Activated CD8-positive, alpha-beta T cell treated with anti-CD3 and anti-CD28 coated beads for 36 hours (primary cell): ENCODE results near the gene BLM. TPM values are rescaled to one million over a fixed set of nuclear protein-coding genes. Genes with fewer than 3 reads are reported as not detected.

Experiments used
- ATAC-seq: fragments of 200-7000 bp; cut with Tn5 transposase; one replicate; pipeline ENCODE4 v1.10.0; 2021; ENCODE audit warnings: mild to moderate bottlenecking, moderate library complexity
- CTCF ChIA-PET: fragments of 350-600 bp; sonication (Branson Sonifier 250); formaldehyde crosslinking; loops from one replicate; lab custom pipeline; 2021; ENCODE audit warnings: antibody characterized with exemption; lab: Charles Lee
- POLR2A ChIA-PET: fragments of 350-600 bp; sonication (Branson Sonifier 250); formaldehyde crosslinking; loops from one replicate; lab custom pipeline; 2021; ENCODE audit warnings: antibody characterized with exemption; lab: Charles Lee
- DNase-seq: peaks from one replicate; pipeline ENCODE4 v3.0.0-alpha.2; 2020
- H3K27ac Mint-ChIP-seq: one replicate; pipeline ENCODE4 v1.8.0; 2021; ENCODE audit warnings: mild to moderate bottlenecking, mixed read lengths
- H3K27me3 Mint-ChIP-seq: one replicate; pipeline ENCODE4 v1.8.0; 2021; ENCODE audit warnings: mixed read lengths
- H3K36me3 Mint-ChIP-seq: one replicate; pipeline ENCODE4 v1.8.0; 2021; ENCODE audit warnings: low read depth, mixed read lengths
- H3K4me1 Mint-ChIP-seq: one replicate; pipeline ENCODE4 v1.8.0; 2021; ENCODE audit warnings: low read depth, mixed read lengths
- H3K4me3 Mint-ChIP-seq: one replicate; pipeline ENCODE4 v1.8.0; 2021; ENCODE audit warnings: mild to moderate bottlenecking, moderate library complexity, mixed read lengths
- H3K9me3 Mint-ChIP-seq: one replicate; pipeline ENCODE4 v1.8.0; 2021; ENCODE audit warnings: mixed read lengths
- intact Hi-C: fragments of 100-400 bp; cut with micrococcal nuclease; formaldehyde crosslinking; loops from one replicate; pipeline ENCODE4 v1.10.0; 2022
- total RNA-seq, 2 experiments: library from RNA; stranded (reverse); gene quantifications; one replicate each; pipeline ENCODE4 v1.2.3, GENCODE V29; 2021
- TF ChIP-seq, protein P1 (sequence below): fragments of 200-600 bp; IDR thresholded peaks from one replicate; pipeline ENCODE4 v1.8.0; 2022; ENCODE audit warnings: antibody characterized with exemption, mild to moderate bottlenecking

BLM gene
- total RNA-seq, 2 experiments from 2014 or later = 45.2 to 53.6 TPM

DNA sequence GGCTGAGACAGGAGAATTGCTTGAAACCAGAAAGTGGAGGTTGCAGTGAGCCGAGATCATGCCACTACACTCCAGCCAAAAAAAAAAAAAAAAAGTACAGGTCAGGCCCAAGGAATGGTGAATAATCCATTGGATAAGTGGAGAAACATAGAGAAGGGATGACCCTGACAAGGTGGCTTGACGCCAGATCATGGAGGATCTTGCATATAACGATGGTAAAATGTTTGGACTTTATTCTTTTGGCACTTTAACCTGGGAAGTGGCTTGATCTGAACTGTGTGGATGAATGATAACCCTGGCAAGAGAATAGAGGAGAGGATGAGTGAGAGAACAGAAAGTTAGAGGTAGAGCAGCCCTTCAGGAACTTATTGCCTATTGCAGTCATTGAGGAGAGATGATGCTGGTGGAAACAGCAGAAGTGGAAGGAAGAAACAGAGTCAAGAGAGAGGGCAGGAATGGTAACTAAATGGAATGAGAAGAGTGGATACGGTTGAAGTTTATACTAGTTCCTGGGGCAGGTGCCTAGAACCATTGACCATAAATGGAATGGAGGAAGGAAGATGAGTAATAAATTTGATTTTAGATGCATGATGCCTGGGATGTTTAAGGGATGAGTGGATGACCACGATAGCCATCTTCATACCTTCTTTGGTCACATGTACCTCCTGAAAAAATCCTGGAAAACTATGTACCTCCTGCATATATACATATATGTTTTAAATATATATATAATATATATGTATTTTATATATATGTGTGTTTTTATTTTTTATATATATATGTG, 57.8 kb downstream of the BLM start:
- DNase-seq (no peak), ATAC-seq (no peak)
- POLR2A ChIA-PET = no interaction called here
- CTCF ChIA-PET = interaction anchor here (2.2 to 3.4 kb wide), 2 partner anchors 111 kb away, joined by 7 to 11 read pairs; no protein-coding TSS in a partner anchor
- peaks cover 4% of the 10 kb centered on the region for H3K4me1 Mint-ChIP-seq
- TF ChIP-seq, protein P1, sequence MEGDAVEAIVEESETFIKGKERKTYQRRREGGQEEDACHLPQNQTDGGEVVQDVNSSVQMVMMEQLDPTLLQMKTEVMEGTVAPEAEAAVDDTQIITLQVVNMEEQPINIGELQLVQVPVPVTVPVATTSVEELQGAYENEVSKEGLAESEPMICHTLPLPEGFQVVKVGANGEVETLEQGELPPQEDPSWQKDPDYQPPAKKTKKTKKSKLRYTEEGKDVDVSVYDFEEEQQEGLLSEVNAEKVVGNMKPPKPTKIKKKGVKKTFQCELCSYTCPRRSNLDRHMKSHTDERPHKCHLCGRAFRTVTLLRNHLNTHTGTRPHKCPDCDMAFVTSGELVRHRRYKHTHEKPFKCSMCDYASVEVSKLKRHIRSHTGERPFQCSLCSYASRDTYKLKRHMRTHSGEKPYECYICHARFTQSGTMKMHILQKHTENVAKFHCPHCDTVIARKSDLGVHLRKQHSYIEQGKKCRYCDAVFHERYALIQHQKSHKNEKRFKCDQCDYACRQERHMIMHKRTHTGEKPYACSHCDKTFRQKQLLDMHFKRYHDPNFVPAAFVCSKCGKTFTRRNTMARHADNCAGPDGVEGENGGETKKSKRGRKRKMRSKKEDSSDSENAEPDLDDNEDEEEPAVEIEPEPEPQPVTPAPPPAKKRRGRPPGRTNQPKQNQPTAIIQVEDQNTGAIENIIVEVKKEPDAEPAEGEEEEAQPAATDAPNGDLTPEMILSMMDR = no peak
- no peak overlapping the region for H3K27ac Mint-ChIP-seq
- no peaks in the 10 kb centered on the region for H3K27me3 Mint-ChIP-seq
- H3K36me3 Mint-ChIP-seq = peaks cover 43% of the 10 kb centered on the region
- no peaks in the 10 kb centered on the region for H3K9me3 Mint-ChIP-seq
- intact Hi-C loops = no loop called here
- H3K4me3 Mint-ChIP-seq = no peak overlapping the region

DNA sequence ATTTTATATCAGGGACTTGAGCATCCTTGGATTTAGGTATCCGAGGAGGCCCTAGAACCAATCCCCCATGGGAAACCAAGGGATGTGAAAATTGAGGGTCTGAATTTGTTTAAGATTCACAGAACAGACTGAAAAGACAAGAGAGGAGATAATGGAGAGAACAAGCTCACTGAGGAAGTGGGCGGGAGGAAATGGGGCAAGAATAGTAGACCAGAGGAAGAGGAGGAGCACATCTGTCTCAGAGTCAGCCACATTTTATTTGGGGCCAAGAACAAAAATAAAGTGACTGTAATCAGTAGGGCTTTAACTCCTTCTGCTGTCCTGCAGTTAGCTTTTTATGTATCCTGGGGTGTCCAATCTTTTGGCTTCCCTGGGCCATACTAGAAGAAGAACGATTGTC, 63.8 kb downstream of the BLM start:
- TF ChIP-seq, protein P1 = no peak
- Mint-ChIP-seq H3K9me3 (no peaks in the 10 kb centered on the region), H3K4me1 (peaks cover 17% of the 10 kb centered on the region), H3K36me3 (peaks cover 52% of the 10 kb centered on the region), H3K4me3 (no peak overlapping the region), H3K27me3 (no peaks in the 10 kb centered on the region), H3K27ac (peak overlapping the region; percentile 69)
- ChIA-PET CTCF (interaction anchor here (0.9 to 2.0 kb wide), 2 partner anchors 122 to 150 kb away, joined by 3 to 7 read pairs; partner anchors contain the start of gene MAN2A2), POLR2A (interaction anchor here (0.6 to 1.4 kb wide), 2 partner anchors 9 to 77 kb away, joined by 3 to 5 read pairs; no protein-coding TSS in a partner anchor)
- ATAC-seq = peak; percentile 55
- peak; percentile 32 for DNase-seq
- intact Hi-C loops = no loop called here

DNA sequence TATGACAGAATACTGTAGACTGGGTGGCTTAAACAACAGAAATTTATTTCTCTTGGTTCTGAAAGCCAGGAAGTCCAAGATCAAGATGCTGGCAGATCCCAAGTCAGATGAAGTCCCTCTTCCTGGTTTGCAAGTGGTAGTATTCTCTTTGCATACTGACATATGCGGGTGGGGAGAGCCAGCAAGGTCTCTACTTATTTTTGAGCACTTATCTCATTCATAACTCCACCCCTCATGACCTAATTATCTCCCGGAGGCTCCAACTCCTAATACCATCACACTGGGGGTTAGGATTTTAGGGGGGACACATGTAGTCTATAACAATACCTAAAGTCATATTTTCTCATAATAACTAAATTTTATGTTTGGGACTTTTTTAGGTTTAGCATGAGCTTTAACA, 65.3 kb downstream of the BLM start:
- Mint-ChIP-seq H3K27me3 (no peaks in the 10 kb centered on the region), H3K9me3 (no peaks in the 10 kb centered on the region), H3K36me3 (peaks cover 50% of the 10 kb centered on the region), H3K4me1 (peaks cover 17% of the 10 kb centered on the region), H3K4me3 (no peak overlapping the region), H3K27ac (no peak overlapping the region)
- ChIA-PET CTCF (interaction anchor here (2.0 to 2.1 kb wide), 2 partner anchors 104 to 120 kb away, joined by 7 to 8 read pairs; partner anchors contain the start of gene MAN2A2), POLR2A (no interaction called here)
- DNase-seq = no peak
- TF ChIP-seq, protein P1 = no peak
- no peak for ATAC-seq
- intact Hi-C loops = no loop called here

DNA sequence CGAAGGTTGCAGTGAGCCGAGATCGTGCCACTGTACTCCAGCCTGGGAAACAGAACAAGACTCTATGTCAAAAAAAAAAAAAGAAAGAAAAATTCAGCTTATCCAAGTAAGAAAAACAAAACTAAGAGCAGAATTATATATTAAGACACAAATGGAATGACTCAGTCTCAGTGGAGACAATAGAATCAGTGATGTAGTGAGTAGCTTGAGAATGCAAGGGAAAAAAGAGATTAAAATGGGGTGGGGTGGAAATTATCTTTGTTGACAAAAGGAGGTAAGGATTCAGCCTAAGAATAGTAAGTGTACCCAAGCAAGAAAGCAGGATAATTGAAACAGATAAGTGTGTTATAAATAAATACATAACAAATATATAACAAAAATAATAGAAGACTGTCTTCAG, 70.7 kb downstream of the BLM start:
- Mint-ChIP-seq H3K36me3 (peaks cover 38% of the 10 kb centered on the region), H3K27ac (no peak overlapping the region), H3K4me1 (no peaks in the 10 kb centered on the region), H3K9me3 (no peaks in the 10 kb centered on the region), H3K4me3 (no peak overlapping the region), H3K27me3 (no peaks in the 10 kb centered on the region)
- TF ChIP-seq, protein P1 = no peak
- CTCF ChIA-PET = no interaction called here
- DNase-seq (no peak), ATAC-seq (no peak)
- intact Hi-C loops = no loop called here
- POLR2A ChIA-PET = interaction anchor here (0.6 kb wide), 1 partner anchor 70 kb away, joined by 3 read pairs; no protein-coding TSS in a partner anchor

DNA sequence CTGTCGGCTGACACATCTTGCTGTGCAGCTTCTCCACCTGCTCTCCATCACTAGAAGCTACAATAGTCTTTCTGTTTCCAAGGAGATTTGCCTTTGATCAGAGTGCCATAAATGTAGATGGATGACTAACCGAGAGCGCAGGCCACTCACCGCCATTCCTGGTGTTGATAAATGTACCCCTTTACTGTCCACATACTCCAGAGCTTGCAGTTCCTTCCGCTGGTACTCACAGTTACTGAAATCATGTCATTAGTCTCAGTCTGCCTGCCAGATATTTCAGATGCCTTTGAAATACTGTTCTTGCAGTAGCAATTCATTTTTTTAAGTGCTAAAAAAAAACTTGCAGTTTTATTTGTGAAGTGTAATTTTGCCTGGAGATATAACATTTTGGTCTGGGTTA, 72.3 kb downstream of the BLM start:
- POLR2A ChIA-PET = interaction anchor here (0.7 to 1.5 kb wide), 3 partner anchors 8 to 82 kb away, joined by 3 to 5 read pairs (median 4); no protein-coding TSS in a partner anchor
- no peak overlapping the region for H3K4me3 Mint-ChIP-seq
- H3K36me3 Mint-ChIP-seq = peaks cover 42% of the 10 kb centered on the region
- TF ChIP-seq, protein P1 = no peak
- no peak overlapping the region for H3K27ac Mint-ChIP-seq
- H3K9me3 Mint-ChIP-seq = no peaks in the 10 kb centered on the region
- CTCF ChIA-PET = interaction anchor here (0.7 to 2.3 kb wide), 6 partner anchors 13 to 326 kb away, joined by 3 to 12 read pairs (median 4); partner anchors contain the start of genes HDDC3 and UNC45A
- no peaks in the 10 kb centered on the region for H3K4me1 Mint-ChIP-seq
- no peak for ATAC-seq
- intact Hi-C loops = no loop called here
- no peaks in the 10 kb centered on the region for H3K27me3 Mint-ChIP-seq
- no peak for DNase-seq
